K562 (cell line): ENCODE data around the gene RAB4B. TPM values are rescaled to one million over a fixed set of nuclear protein-coding genes. Genes with fewer than 3 reads are reported as not detected.

Experiments
- AFF1 ChIP-seq, 2 experiments: fragments of 450-650 bp; IDR thresholded peaks; 2 replicates each; pipeline ENCODE4 v1.6.1; 2018; ENCODE audit warnings: mild to moderate bottlenecking in 2 of 2, low read depth in 1 of 2; ENCODE audit not compliant: partially characterized antibody in 2 of 2
- BRF1 ChIP-seq: IDR thresholded peaks from 3 replicates; pipeline ENCODE4 v1.6.1; 2011; ENCODE audit warnings: borderline replicate concordance, mild to moderate bottlenecking; ENCODE audit not compliant: insufficient read length; ENCODE audit errors: extremely low read depth
- FOXP4 ChIP-seq: sonication (generic); formaldehyde crosslinking; IDR thresholded peaks from 2 replicates; pipeline ENCODE4 v1.8.0; 2022; ENCODE audit warnings: mild to moderate bottlenecking, missing genetic modification reagents, borderline replicate concordance
- GTF2A2 ChIP-seq: IDR thresholded peaks from 2 replicates; pipeline ENCODE4 v1.6.1; 2016; ENCODE audit warnings: mild to moderate bottlenecking, missing genetic modification characterization, missing compliant biosample characterization
- HMGN3 ChIP-seq: IDR thresholded peaks from 2 replicates; pipeline ENCODE4 v1.6.1; 2011; ENCODE audit warnings: borderline replicate concordance, low read depth, mild to moderate bottlenecking, mixed read lengths, low read length; ENCODE audit not compliant: insufficient read length; ENCODE audit errors: extremely low read depth
- HOXB6 ChIP-seq: fragments of 250-450 bp; sonication (Bioruptor Pico); IDR thresholded peaks from 2 replicates; pipeline ENCODE4 v1.5.1; 2022; ENCODE audit warnings: mild to moderate bottlenecking, borderline replicate concordance
- IRF2 ChIP-seq: sonication (generic); formaldehyde crosslinking; IDR thresholded peaks from 2 replicates; pipeline ENCODE4 v1.8.1; 2022; ENCODE audit warnings: mild to moderate bottlenecking, missing genetic modification reagents
- KLF10 ChIP-seq: fragments of 250-450 bp; sonication (Bioruptor Pico); IDR thresholded peaks from 2 replicates; pipeline ENCODE4 v1.6.1; 2021; ENCODE audit warnings: matching md5 sums
- NFIX ChIP-seq: fragments of 250-450 bp; sonication (Bioruptor Pico); IDR thresholded peaks from 2 replicates; pipeline ENCODE4 v1.4.0; 2020; ENCODE audit warnings: low read depth, mild to moderate bottlenecking, moderate library complexity
- RAD51 ChIP-seq: fragments of 450-650 bp; IDR thresholded peaks from 2 replicates; pipeline ENCODE4 v1.7.1; 2016; ENCODE audit warnings: low read depth, mild to moderate bottlenecking, borderline replicate concordance
- TCF7L2 ChIP-seq: fragments of 150-350 bp; IDR thresholded peaks from 2 replicates; pipeline ENCODE4 v1.6.1; 2016; ENCODE audit warnings: low read depth, mild to moderate bottlenecking, low read length, moderate library complexity
- VEZF1 ChIP-seq: fragments of 200-800 bp; sonication (Bioruptor generic); IDR thresholded peaks from 2 replicates; pipeline ENCODE4 v1.6.1; 2017; ENCODE audit warnings: missing genetic modification characterization, missing compliant biosample characterization
- ZBTB1 ChIP-seq: sonication (generic); formaldehyde crosslinking; IDR thresholded peaks from 2 replicates; pipeline ENCODE4 v1.8.1; 2023; ENCODE audit warnings: missing genetic modification reagents, low read depth, mild to moderate bottlenecking, borderline replicate concordance
- ZFX ChIP-seq: sonication (generic); formaldehyde crosslinking; IDR thresholded peaks from 2 replicates; pipeline ENCODE4 v1.8.0; 2022; ENCODE audit warnings: mild to moderate bottlenecking, missing genetic modification reagents, moderate library complexity
- ZHX1 ChIP-seq: fragments of 150-350 bp; conservative IDR thresholded peaks from 2 replicates; pipeline ENCODE4 v1.6.1; 2014; ENCODE audit warnings: low read length
- ZNF696 ChIP-seq: fragments of 250-450 bp; sonication (Bioruptor Pico); conservative IDR thresholded peaks from 2 replicates; pipeline ENCODE4 v1.4.0; 2020; ENCODE audit warnings: mild to moderate bottlenecking, moderate library complexity
- polyA plus RNA-seq, 8 experiments: library from polyadenylated mRNA; depleted of rRNA in 4 of 8; stranded (reverse) in 5 of 8; unstranded in 3 of 8; fragments of >200 nt; fragmentation: Nextera tagmentation in 2 of 8; fragmentation: Illumina TruSeq in 1 of 8; extraction: Ambion mirVana in 2 of 8; extraction: Trizol in 1 of 8; gene quantifications; 2 replicates each; pipeline versions ENCODE4 v1.2.1 to v1.2.3, GENCODE V29; 2011 to 2014; ENCODE audit warnings: inconsistent platforms in 1 of 8, missing spikeins in 1 of 8
- total RNA-seq, 7 experiments: library from RNA; depleted of rRNA in 6 of 7; stranded (reverse); fragments of >200 nt in 6 of 7; fragmentation: Illumina TruSeq in 2 of 7; extraction: Trizol in 2 of 7; gene quantifications; 2 replicates each; pipeline versions ENCODE4 v1.2.1 to v1.2.3, GENCODE V29; 2011 to 2021; ENCODE audit warnings: low replicate concordance in 1 of 7

Gene RAB4B
- total and polyA plus RNA-seq, 9 of the 15 experiments (the other 6 are each of a cell fraction or from before 2014, with no cell fraction given): 0.28 to 20.4 (median 9.0) TPM

DNA sequence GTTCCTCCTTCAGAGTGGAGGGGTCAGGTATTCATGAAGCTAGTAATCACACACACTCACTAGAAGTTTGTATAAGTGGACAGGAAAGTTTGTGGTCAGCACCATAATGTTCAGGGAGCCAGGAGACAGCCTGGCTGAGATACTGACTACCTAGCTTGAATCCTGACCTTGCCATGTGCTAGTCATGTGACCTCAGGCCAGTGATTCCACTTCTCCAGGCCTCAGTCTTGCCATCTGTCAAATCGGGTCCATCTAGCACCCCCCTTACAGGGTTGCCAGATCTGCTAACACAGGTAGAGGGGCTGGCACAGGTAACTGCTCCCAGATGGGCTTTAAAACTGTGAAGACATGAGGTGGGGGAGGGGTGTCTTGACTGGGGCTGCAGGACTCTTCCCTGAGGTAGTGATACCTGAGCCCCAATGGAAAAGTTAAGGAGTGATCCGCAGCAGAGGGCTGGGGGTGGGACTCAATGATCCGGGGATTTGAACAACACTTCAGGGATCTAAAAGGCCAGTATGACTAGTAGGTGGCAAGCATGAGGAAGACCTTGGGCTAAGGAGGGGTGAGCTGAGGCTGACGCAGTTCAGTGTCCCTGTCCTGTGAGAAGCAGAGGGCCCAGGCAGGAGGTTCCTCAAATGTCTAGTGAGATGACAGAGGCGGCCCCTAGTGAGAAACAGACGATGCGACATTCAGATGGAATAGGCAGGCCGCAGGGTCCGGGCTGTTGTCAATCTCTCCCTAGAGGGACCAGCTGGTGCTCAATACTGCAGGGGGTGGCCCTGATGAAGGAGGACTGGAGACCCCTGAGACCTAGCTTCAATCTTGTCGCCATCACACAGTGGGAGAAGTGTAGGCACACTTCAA, 36.3 kb upstream of the RAB4B start (continued):
- no peak for TF ChIP-seq ZHX1
- peak; percentile 35; the same call in 1 of the 2 replicates for TF ChIP-seq ZFX (CRISPR knock-in tag)
- TF ChIP-seq FOXP4: no peak
- no peak for TF ChIP-seq KLF10
- TF ChIP-seq HMGN3: peak; percentile 20
- no peak for TF ChIP-seq VEZF1 (CRISPR knock-in tag)
- TF ChIP-seq HOXB6 (CRISPR knock-in tag): no peak
- no peak for TF ChIP-seq AFF1 (IDR thresholded peaks at IDR 0.05; ENCODE audit: low read depth in 1 of 2, partially characterized antibody in 2 of 2)
- no peak for TF ChIP-seq ZNF696 (CRISPR knock-in tag)
- no peak for TF ChIP-seq IRF2 (CRISPR knock-in tag)
- peak; percentile 70 for TF ChIP-seq RAD51
- TF ChIP-seq GTF2A2: no peak
- no peak for TF ChIP-seq TCF7L2
- no peak for TF ChIP-seq NFIX (CRISPR knock-in tag)
- TF ChIP-seq ZBTB1: no peak
- TF ChIP-seq BRF1: no peak
